Activated naive CD4-positive, alpha-beta T cell (primary cell): ENCODE data around the gene ATXN10.

Experiments
- DNase-seq, 4 experiments: peaks; one replicate each; lab custom pipeline; 2025; lab: John Stamatoyannopoulos, UW

Gene ATXN10

GRCh38 chr22:45758603-45759002, 87.0 kb downstream of the ATXN10 start:
- DNase-seq, result no peak

GRCh38 chr22:45760682-45761081, 89.0 kb downstream of the ATXN10 start:
- DNase-seq, result no peak

- no peak for DNase-seq
Observed at GRCh38 chr22:45762545-45763235, 91.1 kb downstream of the ATXN10 start.

DNA sequence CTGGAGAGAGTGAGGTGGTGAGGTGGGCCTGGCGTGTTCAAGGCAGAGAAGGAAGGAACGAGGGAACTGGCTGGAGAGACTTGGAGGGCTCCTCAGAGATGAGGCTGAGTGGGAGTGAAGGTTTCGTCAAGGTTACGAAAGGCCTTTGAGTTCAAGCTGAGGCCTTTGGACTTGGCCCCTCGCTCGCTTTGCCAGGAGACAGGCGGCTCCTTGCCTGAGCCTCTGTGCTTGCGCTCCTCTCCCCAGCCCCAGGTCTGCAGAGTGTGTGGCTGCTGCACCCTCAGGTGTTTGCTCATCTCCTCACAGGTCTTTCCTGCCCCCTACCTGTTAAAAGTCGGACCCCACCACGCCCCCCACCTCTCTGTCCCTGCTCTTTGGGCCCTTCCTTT, 91.6 kb downstream of the ATXN10 start:
- DNase-seq, result no peak

DNA sequence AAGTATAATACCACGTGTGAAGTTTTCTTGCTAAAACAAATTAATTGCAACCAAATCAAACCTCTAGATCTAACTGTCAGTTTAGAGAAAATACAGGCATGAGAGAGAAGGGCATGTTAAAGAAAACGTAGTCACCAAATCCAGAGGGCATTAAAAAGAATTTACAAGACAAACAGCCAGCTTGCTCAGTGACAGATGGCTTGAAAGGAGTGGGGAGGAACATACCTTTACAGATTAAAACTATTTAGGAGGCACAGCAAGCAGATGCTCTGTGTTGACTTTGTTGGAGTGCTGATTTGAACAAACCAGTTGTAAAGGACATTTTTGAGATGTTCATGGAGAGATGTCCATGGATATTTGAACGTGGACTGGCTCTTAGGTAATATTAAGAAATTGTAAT, 96.9 kb downstream of the ATXN10 start:
- DNase-seq, result no peak

GRCh38 chr22:45769569-45770210, 98.1 kb downstream of the ATXN10 start:
- no peak for DNase-seq

DNA sequence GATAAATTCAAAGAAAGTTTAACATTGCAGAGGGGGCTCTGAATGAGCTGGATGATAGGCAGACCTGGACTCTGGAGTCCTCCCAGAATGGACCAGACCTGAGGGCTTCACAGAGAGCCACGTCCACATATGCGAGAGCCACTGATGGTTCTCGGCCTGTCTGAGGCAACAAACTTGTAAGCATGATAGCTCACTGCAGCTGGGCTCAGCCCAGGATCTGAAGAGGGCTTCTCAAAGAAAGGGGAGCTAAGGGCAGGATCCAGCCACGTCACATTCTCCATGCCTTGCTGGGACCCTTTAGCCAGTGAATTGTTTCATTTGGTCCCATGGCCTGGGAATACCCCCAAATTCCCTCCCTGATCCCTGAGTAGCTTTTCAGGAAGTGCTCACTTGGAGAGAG, 98.9 kb downstream of the ATXN10 start:
- DNase-seq, result no peak

GRCh38 chr22:45771057-45771456, 99.4 kb downstream of the ATXN10 start:
- DNase-seq, result no peak

DNA sequence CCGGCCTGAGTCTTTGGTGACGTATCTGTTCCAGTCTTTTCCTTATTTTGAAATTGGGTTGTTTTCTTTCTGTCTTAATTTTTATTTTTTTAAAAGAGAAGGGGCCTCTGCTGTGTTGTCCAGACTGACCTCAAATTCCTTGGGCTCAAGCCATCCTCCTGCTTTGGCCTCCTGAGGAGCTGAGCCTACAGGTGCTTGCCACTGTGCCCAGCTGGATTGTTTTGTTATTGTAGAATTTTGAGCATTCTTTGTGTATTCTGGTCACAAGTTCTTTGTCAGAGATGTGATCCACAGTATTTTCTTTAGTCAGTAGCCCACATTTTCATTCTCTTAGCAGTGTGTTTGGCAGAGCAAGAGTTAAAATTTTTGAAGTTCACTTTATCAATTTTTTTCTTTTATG, 100.1 kb downstream of the ATXN10 start:
- no peak for DNase-seq

- DNase-seq, result no peak
Observed at GRCh38 chr22:45772743-45773142, 101.1 kb downstream of the ATXN10 start.

GRCh38 chr22:45774001-45774670, 102.5 kb downstream of the ATXN10 start:
- DNase-seq, result no peak

DNA sequence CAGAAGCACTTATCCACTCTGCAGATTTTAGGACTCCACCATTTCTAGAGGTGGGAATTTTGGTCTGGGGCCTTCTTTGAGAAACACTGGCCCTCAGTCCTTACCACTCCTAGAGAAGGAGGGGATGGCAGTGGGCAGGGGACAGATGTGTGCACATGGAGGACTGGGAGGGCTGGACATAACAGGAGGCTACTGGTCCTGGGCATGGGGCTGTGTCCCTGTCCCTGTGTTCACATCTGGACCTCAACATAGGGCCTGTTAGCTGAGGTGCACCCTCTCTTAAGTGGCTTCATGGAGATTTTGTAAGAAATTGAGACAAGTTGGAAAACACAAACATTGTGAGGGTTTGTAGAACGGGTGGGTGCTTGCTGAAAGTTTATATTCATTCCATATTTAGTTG, 103.4 kb downstream of the ATXN10 start:
- DNase-seq, result no peak

- DNase-seq, result no peak
Observed at GRCh38 chr22:45775569-45776312, 104.1 kb downstream of the ATXN10 start.

GRCh38 chr22:45776313-45776585, 104.6 kb downstream of the ATXN10 start:
- no peak for DNase-seq

GRCh38 chr22:45777046-45777851, 105.6 kb downstream of the ATXN10 start:
- DNase-seq, result no peak

DNA sequence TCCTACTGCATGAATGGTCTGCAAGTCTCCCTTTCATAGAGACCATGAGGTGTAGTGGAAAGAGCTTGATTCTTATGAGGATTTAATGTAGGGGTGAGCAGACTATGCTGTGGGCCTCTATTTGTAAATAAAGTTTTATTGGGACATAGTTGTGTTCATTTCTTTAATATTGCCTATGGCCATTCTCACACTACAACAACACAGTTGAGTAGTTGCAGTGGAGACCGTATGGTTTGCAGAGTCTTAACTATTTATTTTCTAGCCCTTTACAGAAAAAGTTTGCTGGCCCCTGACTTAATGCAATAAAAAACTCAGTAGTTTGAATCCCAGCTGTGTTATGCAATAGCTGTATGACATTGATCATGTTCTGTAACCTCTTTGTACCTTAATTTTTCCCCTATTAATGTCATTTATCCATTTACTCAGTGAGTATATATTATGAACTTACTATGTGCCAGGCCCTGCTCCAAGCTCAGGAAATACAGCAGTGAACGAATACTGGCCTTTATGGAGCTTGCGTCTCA, 106.3 kb downstream of the ATXN10 start:
- DNase-seq, result no peak

DNA sequence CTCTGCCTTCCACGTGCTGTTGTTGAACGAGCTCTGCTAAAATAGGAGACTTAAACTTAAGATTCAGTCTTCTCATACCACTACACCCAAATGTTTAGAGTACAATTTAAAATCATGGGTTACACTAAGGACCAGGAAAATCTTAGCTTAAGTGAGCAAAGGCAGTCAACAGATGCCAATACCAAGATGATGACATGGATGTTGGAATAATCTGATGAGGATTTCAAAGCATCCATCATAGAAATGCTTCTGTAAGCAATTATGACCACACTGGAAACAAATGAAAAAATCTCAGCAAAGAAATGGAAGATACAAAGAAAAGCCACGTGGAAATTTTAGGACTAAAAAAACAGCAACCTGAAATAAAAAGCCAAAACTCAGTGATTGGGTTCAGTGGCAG, 109.8 kb downstream of the ATXN10 start:
- no peak for DNase-seq

DNA sequence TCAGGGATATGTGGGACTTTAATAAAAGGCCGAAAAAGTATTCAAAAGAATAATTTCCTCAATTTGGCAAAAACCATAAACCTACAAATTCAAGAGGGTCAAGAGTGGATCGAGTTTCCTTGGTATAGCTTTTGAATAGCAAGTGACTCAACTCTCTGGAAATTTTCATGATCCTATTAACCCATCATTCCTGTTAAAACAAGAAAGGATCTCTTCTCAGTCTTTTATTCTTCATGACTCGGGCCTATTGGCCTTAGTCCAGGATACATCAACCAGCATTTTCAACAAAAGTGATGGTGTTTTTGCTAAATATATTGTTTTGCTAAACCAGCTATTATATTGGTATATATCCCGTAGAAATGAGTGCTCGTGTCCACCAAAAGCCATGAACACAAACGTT, 110.3 kb downstream of the ATXN10 start:
- no peak for DNase-seq

- no peak for DNase-seq
Observed at GRCh38 chr22:45783021-45783420, 111.4 kb downstream of the ATXN10 start.

DNA sequence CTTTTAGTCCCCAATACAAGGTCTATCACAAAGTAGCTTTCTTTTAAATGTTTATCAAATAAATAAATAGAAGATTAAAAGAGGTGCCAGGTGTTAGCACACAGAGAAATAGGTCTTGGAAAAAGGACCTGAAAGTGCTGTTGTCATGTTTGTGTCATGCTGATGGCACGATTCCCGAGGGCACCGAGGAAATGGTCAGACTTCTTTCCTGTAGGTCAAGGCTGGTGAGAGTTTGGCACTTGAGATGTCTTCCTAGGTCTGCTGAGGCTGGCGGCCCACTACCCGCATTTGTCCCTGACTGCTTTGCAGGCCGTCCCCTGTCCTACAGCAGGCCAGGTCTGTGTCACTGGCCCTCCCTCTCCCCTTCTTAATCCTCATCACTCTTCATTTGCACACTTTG, 112.1 kb downstream of the ATXN10 start:
- DNase-seq, result no peak

DNA sequence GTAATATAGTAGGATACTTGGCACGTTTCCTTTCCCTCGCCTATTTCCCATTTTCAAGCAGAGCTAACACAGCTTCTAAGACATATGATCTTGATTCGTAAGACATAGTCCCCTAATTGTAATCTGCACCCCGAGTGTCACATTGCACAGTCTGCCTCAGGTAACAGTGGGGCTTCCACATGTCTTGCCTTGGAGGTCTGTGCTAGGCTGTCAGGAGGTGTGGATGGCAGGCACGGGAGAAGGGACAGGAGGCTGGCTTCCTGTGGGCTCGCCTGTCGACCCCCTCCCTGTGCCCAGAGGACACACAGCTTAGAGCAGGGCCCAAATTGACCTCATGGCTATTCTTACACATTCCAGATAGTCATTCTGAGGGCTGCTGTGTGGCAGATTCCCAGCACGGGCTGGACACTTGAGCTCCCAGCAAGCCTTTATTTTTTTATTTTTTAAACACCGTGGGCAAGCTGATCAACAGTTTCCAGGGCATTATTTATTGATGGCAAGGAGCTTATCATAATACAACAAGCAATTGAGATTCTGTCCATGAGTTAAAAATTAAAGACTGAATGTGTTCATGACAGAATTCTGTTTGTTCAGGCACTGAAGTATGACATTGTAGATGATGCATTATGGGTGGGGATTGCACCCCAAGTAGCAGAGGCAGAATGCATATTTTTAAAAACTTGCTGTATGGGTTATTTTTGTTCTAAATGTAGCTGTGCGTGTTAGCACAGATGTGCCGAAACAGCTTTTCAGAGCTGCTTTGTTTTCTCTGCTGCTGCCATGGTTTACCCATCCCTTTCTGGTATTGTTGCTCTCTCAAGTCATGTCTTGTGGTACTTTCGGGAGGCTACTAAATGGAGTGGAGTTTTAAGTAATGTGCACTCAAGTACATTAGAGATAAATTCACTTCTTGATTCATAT, 113.0 kb downstream of the ATXN10 start:
- DNase-seq, result no peak
